Astrocyte (in vitro differentiated cells and primary cell): Measurements from ENCODE around the gene PBRM1. TPM values are rescaled to one million over a fixed set of nuclear protein-coding genes. Genes with fewer than 3 reads are reported as not detected.

ENCODE experiments used
- DNase-seq: peaks from one replicate; pipeline ENCODE4 v3.0.0-alpha.2; 2010; ENCODE audit warnings: low read depth
- FAIRE-seq: peaks from 2 replicates; lab custom pipeline; 2011; peaks lifted over from hg19 to GRCh38; lab: Jason Lieb, UNC
- H2AFZ ChIP-seq: 2 replicates; pipeline ENCODE4 v1.6.0; 2012; ENCODE audit warnings: low read depth, low read length, inconsistent platforms
- H3K27ac ChIP-seq: 2 replicates; pipeline ENCODE4 v1.5.1; 2011; ENCODE audit warnings: low read depth, low read length, inconsistent platforms
- H3K27me3 ChIP-seq: 2 replicates; pipeline ENCODE4 v1.6.0; 2011; ENCODE audit warnings: low read length, inconsistent platforms; ENCODE audit not compliant: insufficient read depth
- H3K36me3 ChIP-seq: 2 replicates; pipeline ENCODE4 v1.5.1; 2011; ENCODE audit warnings: low read length, inconsistent platforms; ENCODE audit not compliant: insufficient read depth
- H3K4me1 ChIP-seq: 2 replicates; pipeline ENCODE4 v1.5.1; 2011; ENCODE audit warnings: low read length, inconsistent platforms; ENCODE audit not compliant: insufficient read depth
- H3K4me2 ChIP-seq: 2 replicates; pipeline ENCODE4 v1.6.0; 2012; ENCODE audit warnings: low read length, inconsistent platforms
- H3K4me3 ChIP-seq: 2 replicates; pipeline ENCODE4 v1.5.1; 2011; ENCODE audit warnings: low read depth, mild to moderate bottlenecking, low read length, inconsistent platforms; ENCODE audit not compliant: insufficient read depth
- H3K79me2 ChIP-seq: 2 replicates; pipeline ENCODE4 v1.6.0; 2012; ENCODE audit warnings: mild to moderate bottlenecking, low read length, inconsistent platforms; ENCODE audit not compliant: insufficient read depth
- H3K9ac ChIP-seq: 2 replicates; pipeline ENCODE4 v1.6.0; 2012; ENCODE audit warnings: mild to moderate bottlenecking, low read length, inconsistent platforms
- H3K9me3 ChIP-seq: 2 replicates; pipeline ENCODE4 v1.5.1; 2012; ENCODE audit warnings: low read depth, mild to moderate bottlenecking, low read length, inconsistent platforms; ENCODE audit not compliant: insufficient read depth
- H4K20me1 ChIP-seq: 2 replicates; pipeline ENCODE4 v1.6.0; 2012; ENCODE audit warnings: low read length, inconsistent platforms; ENCODE audit not compliant: insufficient read depth
- H3K27ac Mint-ChIP-seq: one replicate; pipeline ENCODE4 v1.8.0; 2021; ENCODE audit warnings: mild to moderate bottlenecking, mixed read lengths; ENCODE audit not compliant: unreplicated experiment
- H3K27me3 Mint-ChIP-seq: one replicate; pipeline ENCODE4 v1.8.0; 2021; ENCODE audit warnings: low read depth, mixed read lengths; ENCODE audit not compliant: unreplicated experiment
- H3K36me3 Mint-ChIP-seq: one replicate; pipeline ENCODE4 v1.8.0; 2021; ENCODE audit warnings: low read depth, mixed read lengths; ENCODE audit not compliant: unreplicated experiment
- H3K4me1 Mint-ChIP-seq: one replicate; pipeline ENCODE4 v1.8.0; 2021; ENCODE audit warnings: low read depth, mixed read lengths; ENCODE audit not compliant: unreplicated experiment
- H3K4me3 Mint-ChIP-seq: one replicate; pipeline ENCODE4 v1.8.0; 2021; ENCODE audit warnings: mild to moderate bottlenecking, moderate library complexity, mixed read lengths; ENCODE audit not compliant: unreplicated experiment
- H3K9me3 Mint-ChIP-seq: one replicate; pipeline ENCODE4 v1.8.0; 2021; ENCODE audit warnings: mild to moderate bottlenecking, mixed read lengths; ENCODE audit not compliant: unreplicated experiment
- CTCF ChIP-seq: IDR thresholded peaks from 2 replicates; pipeline ENCODE4 v1.5.1; 2011; ENCODE audit warnings: low read depth, mild to moderate bottlenecking, inconsistent platforms, low read length, moderate library complexity; ENCODE audit not compliant: insufficient read depth
- EZH2 ChIP-seq: IDR thresholded peaks from 2 replicates; pipeline ENCODE4 v1.6.1; 2012; ENCODE audit warnings: mild to moderate bottlenecking, low read length, inconsistent platforms; ENCODE audit not compliant: insufficient read depth
- total RNA-seq: library from RNA; stranded (reverse); gene quantifications from 2 replicates; pipeline ENCODE4 v1.2.1, GENCODE V29; 2021

PBRM1 gene
- total RNA-seq, 1 donor from 2014 or later = 54.5 TPM

- peak overlapping the region; percentile 99 for H3K4me3 Mint-ChIP-seq
- TF ChIP-seq CTCF (no peak), EZH2 (no peak)
- H3K36me3 Mint-ChIP-seq = peaks cover 10% of the 10 kb centered on the region
- Histone ChIP-seq H3K9ac (peak overlapping the region; percentile 95), H4K20me1 (peaks cover 55% of the 10 kb centered on the region), H3K4me1 (peaks cover 38% of the 10 kb centered on the region), H3K9me3 (no peaks in the 10 kb centered on the region), H3K4me3 (peak overlapping the region; percentile 95), H3K79me2 (peaks cover 72% of the 10 kb centered on the region), H3K27ac (no peak overlapping the region), H3K36me3 (peaks cover 10% of the 10 kb centered on the region), H2AFZ (no peak overlapping the region), H3K27me3 (no peaks in the 10 kb centered on the region), H3K4me2 (peak overlapping the region; percentile 96)
- H3K4me1 Mint-ChIP-seq = peaks cover 23% of the 10 kb centered on the region
- no peaks in the 10 kb centered on the region for H3K27me3 Mint-ChIP-seq
- DNase-seq (no peak), FAIRE-seq (no peak)
- peak overlapping the region; percentile 99 for H3K27ac Mint-ChIP-seq
- no peaks in the 10 kb centered on the region for H3K9me3 Mint-ChIP-seq
Observed at GRCh38 chr3:52537726-52538421, 147.8 kb downstream of the PBRM1 start.

GRCh38 chr3:52537165-52537620, 148.5 kb downstream of the PBRM1 start:
- Histone ChIP-seq H3K27ac (peak overlapping the region; percentile 83), H3K27me3 (no peaks in the 10 kb centered on the region), H3K9me3 (no peaks in the 10 kb centered on the region), H3K4me1 (peaks cover 43% of the 10 kb centered on the region), H3K4me3 (peak overlapping the region; percentile 95), H2AFZ (peak overlapping the region; percentile 11), H4K20me1 (peaks cover 53% of the 10 kb centered on the region), H3K79me2 (peaks cover 76% of the 10 kb centered on the region), H3K4me2 (peak overlapping the region; percentile 96), H3K36me3 (peaks cover 10% of the 10 kb centered on the region), H3K9ac (peak overlapping the region; percentile 95)
- no peaks in the 10 kb centered on the region for H3K9me3 Mint-ChIP-seq
- peaks cover 23% of the 10 kb centered on the region for H3K4me1 Mint-ChIP-seq
- peaks cover 11% of the 10 kb centered on the region for H3K36me3 Mint-ChIP-seq
- H3K27me3 Mint-ChIP-seq = no peaks in the 10 kb centered on the region
- FAIRE-seq (no peak), DNase-seq (no peak)
- TF ChIP-seq CTCF (no peak), EZH2 (no peak)
- H3K4me3 Mint-ChIP-seq = peak overlapping the region; percentile 99
- H3K27ac Mint-ChIP-seq = peak overlapping the region; percentile 99
